Measurements from ENCODE around the gene CCDC83.

- TF ChIP-seq EZH2 (IDR thresholded peaks at IDR 0.05) (no peak), POLR2AphosphoS5 (IDR thresholded peaks at IDR 0.05; ENCODE audit: borderline replicate concordance, low read depth, low read length) (no peak)
These were observed 6.6 kb upstream of the CCDC83 start for GRCh38 chr11:85848556-85848955.

Measured in SK-N-MC (cell line).